NB4 (cell line): ENCODE results near the gene POLR2E.

Experiments
- CTCF ChIP-seq: IDR thresholded peaks from one replicate; pipeline ENCODE4 v1.5.1; 2012; ENCODE audit warnings: low read depth, low read length
- MYC ChIP-seq: IDR thresholded peaks from 2 replicates; pipeline ENCODE4 v1.6.1; 2011; ENCODE audit warnings: low read depth, low read length
- POLR2A ChIP-seq: IDR thresholded peaks from 2 replicates; pipeline ENCODE4 v1.6.1; 2011; ENCODE audit warnings: mild to moderate bottlenecking; ENCODE audit not compliant: insufficient read length; ENCODE audit errors: extremely low read depth
- TF ChIP-seq, protein P1 (sequence below): IDR thresholded peaks from 2 replicates; pipeline ENCODE4 v1.6.1; 2011; ENCODE audit warnings: low read depth, low read length

GRCh38 chr19:1063909-1064660 is 31.1 kb downstream of the POLR2E start:
- TF ChIP-seq CTCF (no peak), MYC (no peak), POLR2A (no peak)
- TF ChIP-seq, protein P1, sequence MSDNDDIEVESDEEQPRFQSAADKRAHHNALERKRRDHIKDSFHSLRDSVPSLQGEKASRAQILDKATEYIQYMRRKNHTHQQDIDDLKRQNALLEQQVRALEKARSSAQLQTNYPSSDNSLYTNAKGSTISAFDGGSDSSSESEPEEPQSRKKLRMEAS: no peak
